Prostate gland (tissue), 2 donors: ENCODE measurements around the gene PAOX. TPM values are rescaled to one million over a fixed set of nuclear protein-coding genes. Genes with fewer than 3 reads are reported as not detected.
"Not testable (repeated sequence)": the region's sequence is repeated elsewhere in the genome, so short reads cannot be mapped to it uniquely, and the experiment has no call there.

Source experiments
- DNase-seq: peaks from one replicate; pipeline ENCODE4 v3.0.0-alpha.2; 2019; ENCODE audit warnings: low spot score
- H3K27ac ChIP-seq, 2 donors: fragments of 200-600 bp; sonication (generic); 2 replicates each; pipeline ENCODE4 v1.5.1; 2017 to 2019
- H3K27me3 ChIP-seq: fragments of 200-600 bp; sonication (generic); replicated peaks from 2 replicates; pipeline ENCODE4 v1.5.1; 2019; ENCODE audit not compliant: insufficient read depth
- H3K36me3 ChIP-seq, 2 donors: fragments of 200-600 bp; sonication (generic); 1 replicate in 1 of 2; 2 replicates in 1 of 2; pipeline versions ENCODE4 v1.5.1 to v1.8.1; 2017 to 2019
- H3K4me1 ChIP-seq: fragments of 200-600 bp; sonication (generic); replicated peaks from 2 replicates; pipeline ENCODE4 v1.5.1; 2019
- H3K4me3 ChIP-seq, 2 donors: fragments of 200-600 bp; sonication (generic); 2 replicates each; pipeline ENCODE4 v1.5.1; 2017 to 2019
- H3K9me3 ChIP-seq: fragments of 200-600 bp; sonication (generic); 2 replicates; pipeline ENCODE4 v1.5.1; 2017
- POLR2A ChIP-seq: fragments of 450-650 bp; IDR thresholded peaks from one replicate; pipeline ENCODE4 v1.6.1; 2016; ENCODE audit warnings: antibody characterized with exemption, mild to moderate bottlenecking
- POLR2AphosphoS5 ChIP-seq: sonication (generic); formaldehyde crosslinking; IDR thresholded peaks from one replicate; pipeline ENCODE4 v1.6.1; 2017; ENCODE audit warnings: antibody characterized with exemption
- WGBS: methylation state at CpG from one replicate; pipeline ENCODE4 v1.1.5; 2018; 5-methylcytosine and 5-hydroxymethylcytosine counted together
- intact Hi-C: fragments of 100-400 bp; cut with DNase I; formaldehyde crosslinking; loops from one replicate; pipeline ENCODE4 v1.14.2; 2022
- total RNA-seq, 2 donors: library from RNA; depleted of rRNA; stranded (reverse); fragments of >200 nt; gene quantifications; one replicate each; pipeline ENCODE4 v1.1.0, GENCODE V29; 2016
- TF ChIP-seq, protein P1 (sequence below), 4 experiments: fragments of 200-600 bp in 2 of 4; fragments of 450-650 bp in 2 of 4; sonication (generic) in 2 of 4; IDR thresholded peaks; 1 replicate in 3 of 4; 2 replicates in 1 of 4; pipeline ENCODE4 v1.5.1; 2016 to 2019; ENCODE audit warnings: antibody characterized with exemption in 4 of 4, mild to moderate bottlenecking in 2 of 4, moderate library complexity in 2 of 4

PAOX gene
- total RNA-seq, 2 donors from 2014 or later: 17.5 to 20.2 TPM

DNA sequence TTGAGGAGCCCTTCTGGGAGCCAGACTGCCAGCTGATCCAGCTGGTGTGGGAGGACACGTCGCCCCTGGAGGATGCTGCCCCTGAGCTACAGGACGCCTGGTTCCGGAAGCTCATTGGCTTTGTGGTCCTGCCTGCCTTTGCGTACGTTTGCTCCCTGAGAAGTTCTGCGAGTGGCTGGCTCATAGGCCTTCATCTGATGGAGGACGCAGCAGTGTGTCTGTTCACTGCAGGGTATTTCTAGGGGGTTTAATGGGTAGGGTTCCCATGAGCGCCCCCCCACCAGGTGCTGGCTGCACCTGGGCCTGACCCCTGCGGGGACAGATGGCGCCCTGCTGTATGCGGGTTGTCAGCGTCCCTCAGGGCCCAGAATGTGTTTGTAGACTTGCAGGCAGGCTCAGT is 5.0 kb downstream of the PAOX start:
- Histone ChIP-seq H3K9me3 (no peaks in the 10 kb centered on the region), H3K4me1 (no peaks in the 10 kb centered on the region), H3K27me3 (no peaks in the 10 kb centered on the region), H3K27ac (no peak overlapping the region), H3K4me3 (no peak overlapping the region), H3K36me3 (no peaks in the 10 kb centered on the region)
- no peak for DNase-seq
- TF ChIP-seq, protein P1, sequence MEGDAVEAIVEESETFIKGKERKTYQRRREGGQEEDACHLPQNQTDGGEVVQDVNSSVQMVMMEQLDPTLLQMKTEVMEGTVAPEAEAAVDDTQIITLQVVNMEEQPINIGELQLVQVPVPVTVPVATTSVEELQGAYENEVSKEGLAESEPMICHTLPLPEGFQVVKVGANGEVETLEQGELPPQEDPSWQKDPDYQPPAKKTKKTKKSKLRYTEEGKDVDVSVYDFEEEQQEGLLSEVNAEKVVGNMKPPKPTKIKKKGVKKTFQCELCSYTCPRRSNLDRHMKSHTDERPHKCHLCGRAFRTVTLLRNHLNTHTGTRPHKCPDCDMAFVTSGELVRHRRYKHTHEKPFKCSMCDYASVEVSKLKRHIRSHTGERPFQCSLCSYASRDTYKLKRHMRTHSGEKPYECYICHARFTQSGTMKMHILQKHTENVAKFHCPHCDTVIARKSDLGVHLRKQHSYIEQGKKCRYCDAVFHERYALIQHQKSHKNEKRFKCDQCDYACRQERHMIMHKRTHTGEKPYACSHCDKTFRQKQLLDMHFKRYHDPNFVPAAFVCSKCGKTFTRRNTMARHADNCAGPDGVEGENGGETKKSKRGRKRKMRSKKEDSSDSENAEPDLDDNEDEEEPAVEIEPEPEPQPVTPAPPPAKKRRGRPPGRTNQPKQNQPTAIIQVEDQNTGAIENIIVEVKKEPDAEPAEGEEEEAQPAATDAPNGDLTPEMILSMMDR (IDR thresholded peaks at IDR 0.05): no peak
- TF ChIP-seq POLR2A: no peak
- TF ChIP-seq POLR2AphosphoS5: no peak
- intact Hi-C loops: no loop called here
- WGBS: 85% methylated on average over 13 of the region's 13 CpGs

DNA sequence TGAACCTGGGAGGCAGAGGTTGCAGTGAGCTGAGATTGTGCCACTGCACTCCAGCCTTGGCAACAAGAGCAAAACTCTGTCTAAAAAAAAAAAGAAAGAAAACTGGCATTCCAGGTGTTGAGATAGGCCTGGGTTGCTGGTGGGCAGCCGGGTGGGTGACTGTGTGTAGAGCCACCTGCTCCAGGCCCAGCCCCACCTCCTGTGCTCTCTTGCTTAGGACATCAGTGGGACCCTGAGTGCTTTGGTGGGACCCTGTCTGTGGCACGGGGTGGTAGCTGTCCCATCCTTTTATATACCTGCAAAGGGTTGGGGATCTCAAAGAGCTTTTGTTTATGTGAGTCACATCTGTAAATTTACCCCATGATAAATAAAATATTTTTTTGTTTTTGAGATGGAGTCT is 6.2 kb downstream of the PAOX start:
- 93% methylated on average over 2 of the region's 2 CpGs for WGBS
- H3K27me3 ChIP-seq: no peaks in the 10 kb centered on the region
- intact Hi-C loops: no loop called here
- TF ChIP-seq, protein P1 (IDR thresholded peaks at IDR 0.05): no peak
- TF ChIP-seq POLR2A (no peak), POLR2AphosphoS5 (no peak)
- H3K4me1 ChIP-seq: no peaks in the 10 kb centered on the region
- H3K9me3 ChIP-seq: no peaks in the 10 kb centered on the region
- no peak overlapping the region for H3K27ac ChIP-seq
- H3K36me3 ChIP-seq: no peaks in the 10 kb centered on the region
- no peak overlapping the region for H3K4me3 ChIP-seq
- DNase-seq: no peak

DNA sequence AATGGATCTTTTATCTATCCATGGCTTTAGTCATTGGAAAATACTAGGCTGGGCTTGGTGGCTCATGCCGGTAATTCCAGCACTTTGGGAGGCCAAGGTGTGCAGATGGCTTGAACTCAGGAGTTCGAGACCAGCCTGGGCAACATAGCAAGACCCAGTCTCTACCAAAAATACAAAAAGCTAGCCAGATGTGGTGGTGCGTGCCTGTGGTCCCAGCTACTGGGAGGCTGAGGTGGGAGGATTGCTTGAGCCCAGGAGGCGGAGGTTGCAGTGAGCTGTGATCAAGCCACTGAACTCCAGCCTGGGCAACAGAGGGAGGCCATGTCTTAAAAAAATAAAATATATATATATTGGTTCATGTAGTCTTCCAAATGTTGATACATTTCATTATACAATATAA is 7.9 kb downstream of the PAOX start:
- WGBS: 96% methylated on average over 4 of the region's 4 CpGs
- intact Hi-C loops, H3K36me3 ChIP-seq, H3K27me3 ChIP-seq, H3K4me3 ChIP-seq, DNase-seq, H3K4me1 ChIP-seq, H3K27ac ChIP-seq, H3K9me3 ChIP-seq: not testable (repeated sequence)

DNA sequence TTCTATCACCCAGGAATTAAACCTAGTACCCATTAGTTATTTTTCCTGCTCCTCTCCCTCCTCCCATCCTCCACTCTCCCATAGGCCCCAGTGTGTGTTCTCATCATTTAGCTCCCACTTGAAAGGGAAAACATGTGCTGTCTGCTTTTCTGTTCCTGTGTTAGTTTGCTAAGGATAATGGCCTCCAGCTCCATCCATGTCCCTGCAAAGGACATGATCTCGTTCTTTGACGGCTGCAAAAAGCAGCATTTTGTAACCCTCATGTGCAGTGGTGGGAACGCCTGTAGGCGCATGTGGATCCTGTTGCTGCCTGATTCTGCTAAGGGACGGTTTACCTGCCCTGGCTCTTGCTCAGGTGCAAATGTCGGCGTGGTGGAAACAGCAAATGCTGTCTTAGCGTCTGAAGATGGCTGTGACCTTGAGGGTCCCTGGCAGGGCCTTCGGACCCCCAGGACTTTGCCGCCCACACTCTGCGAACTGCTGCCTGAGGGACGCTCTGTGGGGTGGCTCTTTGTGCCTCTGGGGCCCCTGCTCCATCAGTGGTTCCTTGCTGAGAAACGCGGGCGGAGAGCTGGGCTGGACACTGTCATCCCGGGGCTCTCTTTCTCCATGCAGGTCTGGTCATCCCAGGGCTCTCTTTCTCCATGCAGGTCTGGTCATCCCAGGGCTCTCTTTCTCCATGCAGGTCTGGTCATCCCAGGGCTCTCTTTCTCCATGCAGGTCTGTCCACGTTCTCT is 9.3 kb downstream of the PAOX start:
- H3K4me1 ChIP-seq: no peaks in the 10 kb centered on the region
- no peak overlapping the region for H3K27ac ChIP-seq
- intact Hi-C loops: no loop called here
- H3K9me3 ChIP-seq: no peaks in the 10 kb centered on the region
- TF ChIP-seq POLR2A (no peak), POLR2AphosphoS5 (no peak)
- TF ChIP-seq, protein P1 (IDR thresholded peaks at IDR 0.05): no peak
- H3K36me3 ChIP-seq: no peaks in the 10 kb centered on the region
- DNase-seq: no peak
- H3K27me3 ChIP-seq: no peaks in the 10 kb centered on the region
- no peak overlapping the region for H3K4me3 ChIP-seq
- 88% methylated on average over 16 of the region's 17 CpGs for WGBS

DNA sequence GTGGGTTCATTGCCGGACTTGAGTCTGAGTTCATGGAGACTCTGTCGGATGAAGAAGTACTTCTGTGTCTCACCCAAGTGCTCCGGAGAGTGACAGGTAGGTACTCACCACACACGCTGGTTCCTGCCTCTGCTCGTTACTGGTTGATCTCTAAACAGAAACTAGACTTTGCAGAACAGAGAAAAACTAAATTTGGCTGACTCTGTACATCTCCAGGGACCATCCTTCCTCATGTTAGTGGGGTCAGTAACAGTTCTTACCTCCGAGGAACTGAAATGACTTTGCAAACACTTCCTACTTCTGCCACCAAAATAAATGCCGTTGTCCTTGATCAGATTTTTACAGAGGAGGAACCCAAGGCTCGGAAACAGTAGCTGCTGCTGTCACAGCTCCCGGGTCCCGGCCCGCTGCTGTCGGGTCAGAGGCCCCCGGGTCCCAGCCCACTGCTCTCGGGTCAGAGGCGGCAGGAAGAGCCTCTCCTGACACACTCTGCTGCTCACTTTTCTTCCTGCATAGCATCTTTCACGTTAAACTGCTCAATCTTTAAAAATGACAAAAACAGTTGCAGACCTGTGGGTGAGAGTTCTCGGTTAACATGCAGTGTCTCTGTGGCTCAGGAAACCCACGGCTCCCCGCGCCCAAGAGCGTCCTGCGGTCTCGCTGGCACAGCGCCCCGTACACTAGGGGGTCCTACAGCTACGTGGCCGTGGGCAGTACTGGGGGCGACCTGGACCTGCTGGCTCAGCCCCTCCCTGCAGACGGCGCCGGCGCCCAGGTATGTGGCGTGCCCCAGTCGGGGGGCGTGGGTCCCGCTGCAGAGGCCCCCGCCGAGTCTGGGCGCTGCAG is 10.1 kb downstream of the PAOX start:
- TF ChIP-seq POLR2A (no peak), POLR2AphosphoS5 (no peak)
- TF ChIP-seq, protein P1 (IDR thresholded peaks at IDR 0.05): no peak
- H3K36me3 ChIP-seq: no peaks in the 10 kb centered on the region
- H3K9me3 ChIP-seq: no peaks in the 10 kb centered on the region
- no peak for DNase-seq
- H3K4me3 ChIP-seq: no peak overlapping the region
- H3K4me1 ChIP-seq: no peaks in the 10 kb centered on the region
- 87% methylated on average over 38 of the region's 39 CpGs for WGBS
- intact Hi-C loops: no loop called here
- no peaks in the 10 kb centered on the region for H3K27me3 ChIP-seq
- no peak overlapping the region for H3K27ac ChIP-seq
